Astrocyte of the cerebellum (primary cell): Measurements from ENCODE around the gene GRK5.

Source experiments
- DNase-seq: peaks from one replicate; pipeline ENCODE4 v3.0.0-alpha.2; 2011; ENCODE audit warnings: low read depth
- H3K4me3 ChIP-seq: 2 replicates; pipeline ENCODE4 v1.5.1; 2011; ENCODE audit warnings: mild to moderate bottlenecking, low read depth, low read length, moderate library complexity
- in situ Hi-C: cut with HindIII; loops from 2 replicates; pipeline ENCODE4 v1.10.0; 2017; ENCODE audit warnings: low sequenced_read_pairs
- TF ChIP-seq, protein P1 (sequence below): IDR thresholded peaks from 2 replicates; pipeline ENCODE4 v1.5.1; 2012; ENCODE audit warnings: low read length, low read depth, moderate library complexity, mild to moderate bottlenecking; ENCODE audit errors: missing control alignments

The GRK5 gene

DNA sequence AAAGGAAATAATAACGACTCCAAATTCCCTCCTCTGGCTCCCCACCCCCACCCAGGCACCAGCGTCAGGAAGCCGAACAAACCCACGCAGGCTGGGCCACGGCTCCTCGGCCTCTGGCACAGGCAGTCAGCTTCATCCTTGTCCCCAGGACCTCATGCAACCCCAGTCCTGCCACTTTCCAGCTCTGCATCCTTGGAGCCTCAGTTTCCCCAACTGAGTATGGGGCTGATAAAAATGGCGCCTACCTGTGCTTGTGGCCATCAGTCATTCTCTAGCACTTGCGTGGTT lies 198.1 kb downstream of the GRK5 start:
- H3K4me3 ChIP-seq, result no peak overlapping the region
- no peak for DNase-seq
- TF ChIP-seq, protein P1, sequence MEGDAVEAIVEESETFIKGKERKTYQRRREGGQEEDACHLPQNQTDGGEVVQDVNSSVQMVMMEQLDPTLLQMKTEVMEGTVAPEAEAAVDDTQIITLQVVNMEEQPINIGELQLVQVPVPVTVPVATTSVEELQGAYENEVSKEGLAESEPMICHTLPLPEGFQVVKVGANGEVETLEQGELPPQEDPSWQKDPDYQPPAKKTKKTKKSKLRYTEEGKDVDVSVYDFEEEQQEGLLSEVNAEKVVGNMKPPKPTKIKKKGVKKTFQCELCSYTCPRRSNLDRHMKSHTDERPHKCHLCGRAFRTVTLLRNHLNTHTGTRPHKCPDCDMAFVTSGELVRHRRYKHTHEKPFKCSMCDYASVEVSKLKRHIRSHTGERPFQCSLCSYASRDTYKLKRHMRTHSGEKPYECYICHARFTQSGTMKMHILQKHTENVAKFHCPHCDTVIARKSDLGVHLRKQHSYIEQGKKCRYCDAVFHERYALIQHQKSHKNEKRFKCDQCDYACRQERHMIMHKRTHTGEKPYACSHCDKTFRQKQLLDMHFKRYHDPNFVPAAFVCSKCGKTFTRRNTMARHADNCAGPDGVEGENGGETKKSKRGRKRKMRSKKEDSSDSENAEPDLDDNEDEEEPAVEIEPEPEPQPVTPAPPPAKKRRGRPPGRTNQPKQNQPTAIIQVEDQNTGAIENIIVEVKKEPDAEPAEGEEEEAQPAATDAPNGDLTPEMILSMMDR, result no peak
- in situ Hi-C loops, result no loop called here

DNA sequence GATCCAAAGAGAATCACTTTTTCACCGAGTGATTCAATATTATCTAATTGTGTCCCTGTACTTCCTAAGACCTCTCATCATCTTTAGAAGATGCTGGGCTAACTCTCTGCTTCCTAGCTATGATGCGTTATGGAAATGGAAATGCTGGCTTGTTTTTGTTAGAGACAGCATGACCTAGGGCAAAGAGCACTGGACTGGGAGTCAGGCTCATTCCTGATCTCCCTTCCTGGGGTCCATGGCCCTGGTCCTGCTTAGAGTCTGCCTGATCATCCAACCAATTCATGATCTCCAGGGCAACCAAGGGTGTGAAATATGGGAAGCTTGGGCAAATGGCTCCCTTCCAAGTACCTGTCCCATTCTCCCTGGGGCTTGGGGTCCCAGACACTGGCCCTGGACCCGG lies 198.8 kb downstream of the GRK5 start:
- no peak overlapping the region for H3K4me3 ChIP-seq
- DNase-seq, result no peak
- in situ Hi-C loops, result no loop called here
- TF ChIP-seq, protein P1, result no peak

DNA sequence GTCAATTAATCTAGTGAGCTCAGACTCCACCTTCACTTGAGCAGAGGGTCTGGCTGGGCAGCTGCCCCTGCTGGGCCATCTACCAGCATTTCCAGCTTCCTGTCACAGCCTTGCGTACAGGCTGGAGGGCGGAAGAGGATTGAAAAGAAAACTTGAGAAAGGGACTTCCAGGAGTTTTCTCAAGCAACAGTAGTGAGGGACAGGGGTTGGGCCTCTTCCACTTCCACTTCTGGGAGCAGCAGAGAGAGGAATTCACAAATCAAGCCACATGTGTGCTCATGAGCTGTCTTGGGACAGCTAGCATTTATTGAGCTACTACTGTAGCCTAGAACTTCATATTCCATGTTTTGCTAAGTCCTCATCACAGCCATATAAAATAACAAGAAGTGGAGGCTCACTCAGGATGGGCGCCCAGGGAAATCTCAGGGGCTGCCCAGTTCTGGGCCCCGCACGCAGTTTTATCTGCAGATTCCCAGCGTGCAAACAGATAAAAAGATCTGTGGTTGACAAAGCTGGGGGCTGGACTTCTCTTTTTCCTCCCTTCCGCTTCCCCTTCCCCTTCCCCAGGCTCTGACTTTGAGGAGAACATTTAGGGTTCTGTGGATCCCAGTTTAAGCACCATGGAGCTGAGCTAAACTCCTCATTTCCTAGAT lies 199.4 kb downstream of the GRK5 start:
- TF ChIP-seq, protein P1, result no peak
- H3K4me3 ChIP-seq, result no peak overlapping the region
- DNase-seq, result no peak
- in situ Hi-C loops, result no loop called here

DNA sequence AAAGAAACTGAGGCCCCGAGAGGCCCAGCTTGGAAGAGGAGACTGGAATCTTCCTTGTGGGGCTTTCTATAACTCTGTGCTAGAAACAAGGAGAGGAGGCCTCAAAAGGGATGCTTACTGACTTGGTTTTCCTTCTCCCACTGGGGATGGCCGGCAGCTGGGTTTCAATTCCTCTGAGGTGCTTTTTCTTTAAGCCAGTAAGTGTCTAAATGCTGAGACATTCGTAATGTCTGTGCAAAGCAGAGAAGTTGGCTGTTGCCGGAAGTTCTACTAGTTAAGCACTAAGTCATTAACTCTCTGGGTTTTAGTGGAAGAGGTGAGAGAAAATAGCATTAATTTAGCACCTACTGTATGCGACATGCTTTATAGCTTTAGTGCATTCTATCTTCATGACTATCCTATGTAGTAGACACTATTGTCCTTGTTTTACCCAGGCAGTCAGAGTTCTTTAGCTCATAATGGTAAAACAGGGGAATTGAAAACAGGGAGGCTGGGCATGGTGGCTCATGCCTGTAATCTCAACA lies 199.9 kb downstream of the GRK5 start:
- no peak overlapping the region for H3K4me3 ChIP-seq
- in situ Hi-C loops, result no loop called here

DNA sequence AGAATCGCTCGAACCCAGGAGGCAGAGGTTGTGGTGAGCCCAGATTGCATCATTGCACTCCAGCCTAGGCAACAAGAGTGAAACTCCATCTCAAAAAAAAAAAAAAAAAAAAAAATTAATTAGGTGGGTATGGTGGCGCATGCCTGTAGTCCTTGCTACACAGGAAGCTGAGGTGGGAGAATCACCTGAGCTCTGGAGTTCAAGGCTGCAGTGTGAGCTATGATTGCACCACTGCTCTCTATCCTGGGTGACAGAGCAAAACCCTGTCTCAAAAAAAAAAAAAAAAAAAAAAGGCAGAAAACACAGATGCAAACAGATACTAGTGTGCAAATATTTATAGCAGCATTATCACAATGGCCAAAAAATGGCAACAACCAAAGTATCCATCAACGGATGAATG lies 200.7 kb downstream of the GRK5 start:
- H3K4me3 ChIP-seq, result no peak overlapping the region
- in situ Hi-C loops, result no loop called here
- no peak for DNase-seq
- TF ChIP-seq, protein P1, result no peak

More for the DNA sequence above, 199.9 kb downstream of the GRK5 start:
- DNase-seq, result no peak
- TF ChIP-seq, protein P1, result no peak

DNA sequence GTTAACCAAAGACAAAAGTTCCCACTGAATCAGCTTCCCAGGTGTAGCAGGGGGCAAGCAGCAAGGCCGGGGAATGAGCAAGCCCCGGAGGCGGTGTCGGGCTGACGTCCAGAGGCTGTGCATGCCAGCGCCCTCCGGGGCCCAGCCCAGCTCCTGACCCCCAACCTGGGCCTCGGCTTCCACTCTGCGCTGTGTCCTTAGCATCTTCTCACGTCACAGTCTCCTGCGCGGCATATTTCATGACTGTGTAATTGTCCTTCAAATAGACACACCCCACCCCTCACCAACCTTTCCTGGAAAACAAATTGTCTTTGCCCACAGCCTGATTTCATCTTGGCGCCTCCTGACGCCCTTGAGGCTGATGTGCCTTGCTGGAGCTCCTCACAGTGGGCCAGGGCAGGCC lies 201.6 kb downstream of the GRK5 start:
- in situ Hi-C loops, result no loop called here
- no peak overlapping the region for H3K4me3 ChIP-seq
- no peak for DNase-seq
- TF ChIP-seq, protein P1, result no peak

DNA sequence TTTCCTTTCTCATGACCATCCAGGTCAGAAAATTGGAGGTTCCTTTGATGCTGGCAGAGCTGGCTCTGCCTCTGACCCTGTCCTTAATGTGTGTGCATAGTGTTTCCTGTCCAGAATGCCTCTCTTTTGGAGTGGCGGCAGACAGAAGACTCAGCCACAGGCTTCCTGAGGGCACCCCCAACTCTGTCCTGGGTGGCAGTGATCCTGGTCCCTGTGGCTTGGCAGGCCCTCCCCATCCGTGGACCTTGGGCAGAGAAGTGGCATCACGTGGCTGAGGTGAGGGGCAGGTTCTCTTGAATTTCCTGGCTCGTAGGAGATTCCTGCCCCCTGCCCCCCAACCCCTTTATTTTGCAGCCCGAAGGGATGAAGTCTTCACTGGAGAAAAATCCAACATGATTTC lies 202.0 kb downstream of the GRK5 start:
- no peak overlapping the region for H3K4me3 ChIP-seq
- TF ChIP-seq, protein P1, result no peak
- in situ Hi-C loops, result no loop called here
- no peak for DNase-seq
